ENCODE measurements around the gene OLFML2A.

DNA sequence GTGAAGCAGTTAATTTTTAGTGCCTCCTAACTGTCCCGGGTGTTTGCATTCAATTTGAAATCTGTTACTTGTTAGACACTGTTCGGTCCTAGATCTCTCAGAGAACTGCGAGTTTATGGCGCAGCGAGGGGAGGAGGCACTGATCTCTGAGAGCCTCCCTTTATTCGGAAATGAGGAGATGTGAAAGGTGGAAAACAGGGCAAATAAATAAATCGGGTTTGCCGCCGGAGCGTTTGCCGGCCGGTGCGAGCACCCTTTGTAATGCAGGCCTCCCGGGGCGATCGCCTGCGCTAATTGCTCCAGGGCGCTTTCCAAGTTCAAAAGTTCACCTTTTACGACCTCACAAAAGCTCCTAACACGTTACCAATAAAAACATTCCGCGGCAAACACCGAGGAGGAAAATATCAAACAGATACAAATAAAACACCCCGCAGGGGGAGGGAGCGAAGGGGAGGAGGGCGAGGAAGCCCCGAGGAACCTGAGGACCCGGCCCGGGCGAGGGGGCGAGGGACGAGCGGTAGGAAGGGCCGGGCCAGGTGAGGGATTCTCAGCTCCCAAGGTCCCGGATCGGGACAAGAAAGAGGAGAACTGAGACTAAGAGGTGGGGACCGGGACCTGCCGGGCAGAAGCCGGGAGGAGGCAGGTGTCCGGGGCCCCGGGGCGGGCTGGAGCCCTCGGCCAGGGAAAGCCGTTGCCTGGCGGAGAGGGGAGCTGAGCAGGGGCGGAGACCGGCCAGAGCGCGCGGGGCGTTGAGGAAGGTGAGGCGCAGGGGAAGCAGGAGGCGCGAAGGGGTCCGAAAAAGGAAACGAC is 7.2 kb upstream of the OLFML2A start:
- TF ChIP-seq, protein P1, sequence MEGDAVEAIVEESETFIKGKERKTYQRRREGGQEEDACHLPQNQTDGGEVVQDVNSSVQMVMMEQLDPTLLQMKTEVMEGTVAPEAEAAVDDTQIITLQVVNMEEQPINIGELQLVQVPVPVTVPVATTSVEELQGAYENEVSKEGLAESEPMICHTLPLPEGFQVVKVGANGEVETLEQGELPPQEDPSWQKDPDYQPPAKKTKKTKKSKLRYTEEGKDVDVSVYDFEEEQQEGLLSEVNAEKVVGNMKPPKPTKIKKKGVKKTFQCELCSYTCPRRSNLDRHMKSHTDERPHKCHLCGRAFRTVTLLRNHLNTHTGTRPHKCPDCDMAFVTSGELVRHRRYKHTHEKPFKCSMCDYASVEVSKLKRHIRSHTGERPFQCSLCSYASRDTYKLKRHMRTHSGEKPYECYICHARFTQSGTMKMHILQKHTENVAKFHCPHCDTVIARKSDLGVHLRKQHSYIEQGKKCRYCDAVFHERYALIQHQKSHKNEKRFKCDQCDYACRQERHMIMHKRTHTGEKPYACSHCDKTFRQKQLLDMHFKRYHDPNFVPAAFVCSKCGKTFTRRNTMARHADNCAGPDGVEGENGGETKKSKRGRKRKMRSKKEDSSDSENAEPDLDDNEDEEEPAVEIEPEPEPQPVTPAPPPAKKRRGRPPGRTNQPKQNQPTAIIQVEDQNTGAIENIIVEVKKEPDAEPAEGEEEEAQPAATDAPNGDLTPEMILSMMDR (conservative IDR thresholded peaks at IDR 0.05; ENCODE audit: low read depth, low read length), result no peak
- no peak for TF ChIP-seq EZH2 (IDR thresholded peaks at IDR 0.05; ENCODE audit: borderline replicate concordance, low read depth, low read length, poor library complexity, severe bottlenecking)

All from A673 (cell line).